Activated T-cell treated with anti-CD3 and anti-CD28 coated beads, Interleukin-2, amount 50 U/mL, for 24 hours (primary cell): ENCODE data around the gene RETREG1.

Experiments used
- DNase-seq: peaks from one replicate; pipeline ENCODE4 v3.0.0-alpha.2; 2020
- H3K27ac Mint-ChIP-seq: 2 replicates; pipeline ENCODE4 v1.8.0; 2020; ENCODE audit warnings: mild to moderate bottlenecking, mixed read lengths
- H3K27me3 Mint-ChIP-seq: 2 replicates; pipeline ENCODE4 v1.8.0; 2020; ENCODE audit warnings: mixed read lengths
- H3K36me3 Mint-ChIP-seq: 2 replicates; pipeline ENCODE4 v1.8.0; 2020; ENCODE audit warnings: low read depth, mixed read lengths
- H3K4me1 Mint-ChIP-seq: 2 replicates; pipeline ENCODE4 v1.8.0; 2020; ENCODE audit warnings: low read depth, mixed read lengths
- H3K4me3 Mint-ChIP-seq: 2 replicates; pipeline ENCODE4 v1.8.0; 2020; ENCODE audit warnings: mild to moderate bottlenecking, moderate library complexity, mixed read lengths
- H3K9me3 Mint-ChIP-seq: 2 replicates; pipeline ENCODE4 v1.8.0; 2020; ENCODE audit warnings: mixed read lengths

RETREG1 gene

DNA sequence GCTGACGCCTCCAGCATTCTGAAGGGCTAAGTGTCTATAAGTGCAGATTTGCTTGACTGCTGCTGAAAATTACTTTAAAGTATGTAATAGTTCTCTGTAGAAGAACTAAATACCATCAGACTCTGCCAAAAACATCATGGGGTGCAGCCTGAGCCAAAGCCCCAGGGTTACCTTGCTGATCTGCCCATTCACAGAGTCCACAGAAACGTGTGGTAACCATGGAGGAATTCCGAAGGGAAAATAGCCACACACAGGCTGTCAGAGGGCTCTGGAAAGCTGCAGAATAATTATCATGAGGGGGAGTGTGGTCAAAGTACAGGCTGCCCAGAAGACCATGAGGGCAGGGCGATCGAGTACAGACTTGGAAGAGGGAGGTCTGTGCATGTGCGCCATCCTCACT lies 36.4 kb downstream of the RETREG1 start:
- Mint-ChIP-seq H3K4me1 (peaks cover 49% of the 10 kb centered on the region), H3K27ac (no peak overlapping the region), H3K4me3 (no peak overlapping the region), H3K27me3 (no peaks in the 10 kb centered on the region), H3K36me3 (peaks cover 14% of the 10 kb centered on the region), H3K9me3 (peaks cover 2% of the 10 kb centered on the region)
- DNase-seq: no peak

DNA sequence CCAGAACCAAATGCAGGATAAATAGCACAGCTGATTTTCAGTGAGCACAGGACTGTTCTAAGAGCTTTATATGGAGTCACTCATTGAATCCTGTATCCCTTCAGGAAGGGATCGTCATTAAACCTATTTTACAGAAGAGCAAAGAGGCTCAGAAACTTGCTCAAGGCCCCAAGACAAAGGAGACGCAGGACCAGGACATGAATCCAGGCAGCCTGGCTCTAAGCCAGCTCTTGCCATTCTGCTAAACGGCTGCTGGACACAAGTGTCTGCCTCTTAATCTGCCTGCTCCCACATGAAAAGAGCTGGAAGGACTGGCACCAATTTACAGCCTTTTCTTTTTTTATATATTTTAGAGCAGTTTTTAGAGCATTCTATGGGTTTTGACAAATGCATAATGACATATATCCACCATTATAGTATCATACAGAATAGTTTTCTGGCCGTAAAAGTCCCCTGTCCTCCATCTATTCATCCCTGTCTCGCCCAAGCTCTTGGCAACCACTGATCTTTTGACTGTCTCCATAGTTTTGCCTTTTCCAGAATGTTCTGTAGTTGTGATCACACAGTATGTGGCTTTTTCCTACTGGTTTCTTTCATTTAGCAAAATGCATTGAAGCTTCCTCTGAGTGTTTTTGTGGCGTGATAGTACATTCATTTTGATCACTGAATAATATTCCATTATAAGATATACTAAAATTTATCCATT lies 37.5 kb downstream of the RETREG1 start:
- no peak overlapping the region for H3K4me3 Mint-ChIP-seq
- no peak for DNase-seq
- no peaks in the 10 kb centered on the region for H3K27me3 Mint-ChIP-seq
- peaks cover 2% of the 10 kb centered on the region for H3K9me3 Mint-ChIP-seq
- H3K27ac Mint-ChIP-seq: no peak overlapping the region
- peaks cover 14% of the 10 kb centered on the region for H3K36me3 Mint-ChIP-seq
- H3K4me1 Mint-ChIP-seq: peaks cover 50% of the 10 kb centered on the region

DNA sequence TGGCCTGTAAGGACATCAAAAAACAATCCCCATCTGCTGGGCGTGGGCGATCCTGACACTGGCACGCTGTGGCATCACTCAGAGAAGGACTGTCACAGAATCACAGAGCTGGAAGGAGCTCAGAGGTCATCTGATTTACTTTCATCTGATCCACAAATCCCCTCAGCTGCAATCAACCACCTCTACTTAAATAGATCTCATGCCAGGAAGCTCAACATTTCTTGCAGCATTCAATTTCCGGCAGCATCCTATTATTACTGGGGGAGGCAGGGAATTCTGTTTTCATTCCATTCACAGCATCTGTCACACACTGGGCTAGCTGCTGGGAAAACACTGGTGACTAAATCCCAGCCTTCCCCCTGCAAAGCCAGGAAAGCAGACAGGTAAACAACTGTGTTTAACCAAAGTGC lies 38.3 kb downstream of the RETREG1 start:
- Mint-ChIP-seq H3K9me3 (peaks cover 2% of the 10 kb centered on the region), H3K4me3 (no peak overlapping the region), H3K36me3 (peaks cover 14% of the 10 kb centered on the region), H3K27ac (no peak overlapping the region), H3K4me1 (peaks cover 49% of the 10 kb centered on the region), H3K27me3 (no peaks in the 10 kb centered on the region)
- no peak for DNase-seq

DNA sequence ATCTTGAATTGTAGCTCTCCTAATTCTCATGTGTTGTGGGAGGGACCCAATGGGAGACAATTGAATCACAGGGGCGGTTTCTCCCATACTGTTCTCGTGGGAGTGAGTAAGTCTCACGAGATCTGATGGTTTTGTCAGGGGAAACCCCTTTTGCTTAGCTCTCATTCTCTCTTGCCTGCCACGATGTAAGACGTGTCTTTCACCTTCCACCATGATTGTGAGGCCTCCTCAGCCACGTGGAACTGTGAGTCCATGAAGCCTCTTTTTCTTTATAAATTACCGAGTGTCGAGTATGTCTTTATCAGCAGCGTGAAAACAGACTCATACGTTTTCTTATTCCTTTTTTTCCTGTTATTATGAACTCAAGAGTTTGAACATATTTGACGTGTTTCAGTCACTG lies 39.1 kb downstream of the RETREG1 start:
- Mint-ChIP-seq H3K27ac (peak overlapping the region; percentile 13), H3K9me3 (peaks cover 2% of the 10 kb centered on the region), H3K4me3 (no peak overlapping the region), H3K27me3 (no peaks in the 10 kb centered on the region), H3K4me1 (peaks cover 50% of the 10 kb centered on the region), H3K36me3 (peaks cover 14% of the 10 kb centered on the region)
- no peak for DNase-seq

DNA sequence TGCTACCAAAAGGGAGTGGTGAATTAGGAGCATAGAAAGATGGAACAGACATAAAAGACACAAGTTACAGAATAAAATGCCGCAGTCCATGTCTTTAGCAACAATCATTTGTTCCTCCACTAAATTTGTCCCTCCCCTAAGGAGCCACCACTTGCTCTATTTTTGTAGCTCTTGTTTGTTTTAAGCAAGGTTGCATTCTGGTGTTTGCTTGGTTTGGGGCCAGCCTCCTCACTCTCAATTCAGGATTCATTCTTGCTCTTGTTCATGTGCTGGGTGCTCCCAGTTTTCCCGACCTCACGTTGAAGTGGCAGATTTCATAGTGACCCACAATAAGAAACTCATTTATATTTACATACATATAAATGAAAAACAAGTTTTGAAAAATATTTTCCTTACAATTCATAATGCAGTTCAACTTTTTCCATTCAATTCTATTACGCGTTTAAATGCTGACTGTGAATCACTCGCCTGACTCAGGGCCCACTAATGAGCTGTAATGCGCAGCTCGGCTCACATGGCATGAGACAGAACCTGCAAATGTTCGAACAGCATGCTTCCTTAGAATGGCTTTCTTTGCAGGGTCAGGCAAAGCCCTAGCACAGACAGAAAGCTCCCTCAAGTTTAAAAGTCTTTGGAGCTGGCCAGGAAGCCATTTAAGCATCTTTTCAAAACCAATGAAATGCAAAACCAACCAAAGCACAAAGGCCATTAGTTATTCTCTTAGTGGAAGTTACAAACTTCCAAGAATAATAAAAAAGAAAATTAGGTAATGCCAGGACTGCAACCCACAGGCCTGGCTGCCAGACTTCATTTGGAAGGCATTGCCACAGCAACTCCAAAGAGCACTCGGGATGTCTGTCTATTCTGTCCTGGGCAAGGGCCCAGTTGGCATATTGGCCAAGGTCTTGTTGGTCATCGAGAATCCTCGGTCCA lies 41.7 kb downstream of the RETREG1 start:
- no peak for DNase-seq

DNA sequence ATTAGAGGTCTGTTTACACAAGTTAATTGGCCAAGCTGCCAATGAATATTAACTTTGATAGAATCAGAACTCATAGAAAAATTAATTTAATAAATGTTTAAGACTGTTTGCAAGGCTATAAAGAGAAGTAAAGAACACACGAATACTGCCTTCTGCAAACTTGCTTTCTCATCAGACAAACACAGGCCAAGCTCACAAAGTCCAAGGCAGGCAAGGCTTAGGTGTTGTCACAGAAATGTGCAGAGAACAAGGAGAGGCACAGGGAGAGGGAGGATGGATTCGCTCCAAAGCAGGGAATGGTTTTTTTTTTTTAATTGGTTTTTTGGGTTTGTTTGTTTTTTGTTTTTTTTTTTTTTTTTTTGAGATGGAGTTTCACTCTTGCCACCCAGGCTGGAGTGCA lies 43.4 kb downstream of the RETREG1 start:
- Mint-ChIP-seq H3K27ac (no peak overlapping the region), H3K36me3 (peaks cover 35% of the 10 kb centered on the region)

More for the DNA sequence above, 41.7 kb downstream of the RETREG1 start:
- Mint-ChIP-seq H3K4me3 (no peak overlapping the region), H3K9me3 (peaks cover 2% of the 10 kb centered on the region), H3K27me3 (no peaks in the 10 kb centered on the region), H3K4me1 (peaks cover 44% of the 10 kb centered on the region), H3K36me3 (peaks cover 24% of the 10 kb centered on the region), H3K27ac (no peak overlapping the region)

DNA sequence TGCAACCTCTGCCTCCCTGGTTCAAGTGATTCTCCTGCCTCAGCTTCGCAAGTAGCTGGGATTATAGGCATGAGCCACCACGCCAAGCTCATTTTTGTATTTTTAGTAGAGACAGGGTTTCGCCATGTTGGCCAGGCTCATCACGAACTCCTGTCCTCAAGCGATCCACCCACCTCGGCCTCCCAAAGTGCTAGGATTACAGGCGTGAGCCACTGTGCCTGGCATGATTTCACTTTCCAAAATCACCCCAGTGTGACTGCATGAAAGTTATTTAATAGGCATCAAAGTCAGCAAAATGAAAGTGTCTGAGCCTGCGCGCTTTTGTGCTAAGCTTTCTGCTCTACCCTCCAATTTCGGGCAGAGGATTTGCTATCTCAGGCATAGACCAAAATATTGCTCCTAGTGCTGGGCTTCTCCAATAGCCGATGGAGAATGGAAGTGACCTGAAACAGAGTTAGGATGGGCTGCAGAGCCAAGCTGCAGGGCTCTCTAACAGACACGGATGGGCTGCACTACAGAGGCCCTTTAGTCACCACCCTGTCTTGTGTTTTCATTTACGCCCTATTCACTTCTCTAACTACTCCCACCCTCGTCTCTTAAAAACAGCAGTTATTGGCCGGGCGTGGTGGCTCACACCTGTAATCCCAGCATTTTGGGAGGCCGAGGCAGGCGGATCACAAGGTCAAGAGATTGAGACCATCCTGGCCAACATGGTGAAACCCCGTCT lies 44.3 kb downstream of the RETREG1 start:
- no peak for DNase-seq
- H3K36me3 Mint-ChIP-seq: peaks cover 34% of the 10 kb centered on the region
- no peaks in the 10 kb centered on the region for H3K9me3 Mint-ChIP-seq
- no peak overlapping the region for H3K27ac Mint-ChIP-seq
- H3K4me1 Mint-ChIP-seq: peaks cover 47% of the 10 kb centered on the region
- H3K4me3 Mint-ChIP-seq: no peak overlapping the region
- H3K27me3 Mint-ChIP-seq: no peaks in the 10 kb centered on the region

More for the DNA sequence above, 43.4 kb downstream of the RETREG1 start:
- Mint-ChIP-seq H3K4me3 (no peak overlapping the region), H3K4me1 (peaks cover 48% of the 10 kb centered on the region), H3K9me3 (peaks cover 1% of the 10 kb centered on the region), H3K27me3 (no peaks in the 10 kb centered on the region)
- DNase-seq: no peak

DNA sequence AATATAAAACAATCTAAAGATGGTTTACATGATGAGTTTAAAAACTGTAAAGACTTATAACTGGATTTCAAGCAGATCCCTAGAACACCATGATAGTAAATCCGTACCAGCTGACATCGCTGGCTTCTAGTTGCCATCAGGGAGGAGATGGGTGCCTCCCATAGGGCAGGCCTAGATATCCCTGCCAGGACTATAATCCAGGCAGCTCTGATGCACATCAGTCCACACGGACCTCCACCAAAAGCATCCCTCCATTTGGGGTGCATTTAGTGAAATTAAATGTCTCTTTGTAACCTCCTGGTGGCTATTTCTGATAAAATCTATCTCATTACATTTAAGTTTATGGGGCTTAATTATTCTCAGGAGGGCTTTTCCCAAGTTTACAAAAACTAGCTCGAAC lies 45.8 kb downstream of the RETREG1 start:
- Mint-ChIP-seq H3K4me3 (no peak overlapping the region), H3K36me3 (peaks cover 43% of the 10 kb centered on the region), H3K9me3 (no peaks in the 10 kb centered on the region), H3K4me1 (peaks cover 50% of the 10 kb centered on the region), H3K27me3 (no peaks in the 10 kb centered on the region), H3K27ac (no peak overlapping the region)
- DNase-seq: no peak

DNA sequence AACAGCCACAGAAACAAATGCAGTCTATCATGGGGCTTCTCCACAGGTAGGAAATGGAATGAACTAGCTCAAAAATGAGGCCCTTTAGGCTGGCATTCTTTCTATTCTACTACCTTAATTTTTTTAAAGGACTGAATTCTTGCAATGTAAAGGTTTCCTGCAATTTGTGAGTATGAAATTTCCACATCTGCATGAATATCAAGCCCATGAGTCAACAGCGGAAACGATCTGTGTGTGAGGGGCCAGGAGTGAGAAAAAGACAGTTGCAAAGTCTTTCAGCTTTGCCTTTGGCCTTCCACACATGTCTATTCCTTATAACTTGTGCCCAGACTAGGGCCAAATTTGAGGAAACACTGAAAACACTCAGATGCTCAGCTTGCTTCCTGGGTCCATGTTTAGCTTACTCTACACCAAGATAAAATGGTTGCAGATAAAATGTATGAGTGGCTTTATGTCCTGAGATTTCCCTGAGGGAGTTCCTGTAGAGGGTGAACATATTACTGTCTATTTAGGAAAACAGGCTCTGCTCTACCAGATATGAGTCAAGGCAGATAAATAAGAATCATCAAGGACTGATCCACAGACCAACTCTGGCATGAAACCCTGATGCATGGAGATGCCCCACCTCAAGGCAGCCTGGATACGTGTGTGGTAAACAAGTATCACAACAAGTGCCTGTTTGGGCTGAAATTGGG lies 46.5 kb downstream of the RETREG1 start:
- Mint-ChIP-seq H3K9me3 (no peaks in the 10 kb centered on the region), H3K4me1 (peaks cover 47% of the 10 kb centered on the region), H3K27me3 (no peaks in the 10 kb centered on the region), H3K27ac (no peak overlapping the region), H3K4me3 (no peak overlapping the region), H3K36me3 (peaks cover 49% of the 10 kb centered on the region)
- DNase-seq: no peak

DNA sequence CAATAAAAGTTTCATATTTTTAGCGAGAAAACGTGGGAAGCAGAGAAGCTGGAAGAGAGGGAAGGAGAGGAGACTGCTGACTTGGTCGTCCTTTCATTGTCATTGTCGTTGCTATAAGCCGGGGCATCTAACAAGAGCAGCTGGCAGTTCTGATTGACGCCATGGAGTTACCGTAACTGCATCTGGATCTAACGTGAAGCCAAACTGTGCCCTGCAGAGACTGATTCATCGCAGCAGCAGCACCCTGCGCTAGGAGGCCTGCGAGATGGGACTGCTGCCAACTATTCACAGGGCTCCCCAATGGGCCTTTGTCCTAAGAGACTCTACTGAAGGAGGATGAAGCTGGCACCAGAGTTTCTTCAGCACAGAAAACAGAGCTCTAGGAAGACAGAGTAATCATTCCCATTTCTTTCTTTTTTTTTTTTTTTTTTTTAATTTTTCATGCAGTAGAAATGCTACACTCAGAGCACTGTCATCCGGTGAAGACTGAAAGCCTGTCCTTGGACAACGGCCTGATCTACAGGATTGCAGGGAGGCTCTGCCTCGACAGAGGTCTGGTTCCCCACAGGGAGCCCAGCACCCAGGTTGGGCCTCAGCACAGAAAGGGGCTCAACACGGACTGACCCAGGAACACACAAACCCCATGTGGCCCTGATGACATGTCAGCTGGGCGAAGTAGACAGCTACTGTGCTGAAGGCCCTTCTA lies 47.8 kb downstream of the RETREG1 start:
- Mint-ChIP-seq H3K4me3 (no peak overlapping the region), H3K27ac (no peak overlapping the region), H3K36me3 (peaks cover 60% of the 10 kb centered on the region), H3K9me3 (no peaks in the 10 kb centered on the region), H3K27me3 (no peaks in the 10 kb centered on the region), H3K4me1 (peaks cover 38% of the 10 kb centered on the region)
- no peak for DNase-seq

DNA sequence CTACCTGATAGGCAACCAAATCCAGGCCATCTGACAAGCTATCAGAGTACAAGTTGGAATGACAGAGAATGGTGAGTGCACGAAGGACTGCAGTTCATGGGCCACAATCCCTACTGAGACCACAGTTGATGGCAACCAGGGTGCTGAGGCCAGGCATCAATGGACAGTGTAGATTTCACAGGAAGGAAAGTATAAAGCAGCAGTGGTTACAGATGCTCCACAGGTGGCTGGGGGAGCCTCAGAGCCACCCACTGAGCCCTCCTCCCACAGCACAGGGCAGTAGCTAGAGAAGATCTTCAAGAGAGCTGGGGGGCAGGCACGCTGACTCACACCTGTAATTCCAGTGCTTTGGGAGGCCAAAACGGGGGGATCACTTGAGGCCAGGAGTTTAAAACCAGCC lies 49.4 kb downstream of the RETREG1 start:
- peaks cover 38% of the 10 kb centered on the region for H3K4me1 Mint-ChIP-seq
- H3K27ac Mint-ChIP-seq: peak overlapping the region; percentile 48
- H3K9me3 Mint-ChIP-seq: no peaks in the 10 kb centered on the region
- no peaks in the 10 kb centered on the region for H3K27me3 Mint-ChIP-seq
- peaks cover 64% of the 10 kb centered on the region for H3K36me3 Mint-ChIP-seq
- no peak overlapping the region for H3K4me3 Mint-ChIP-seq
- DNase-seq: no peak

DNA sequence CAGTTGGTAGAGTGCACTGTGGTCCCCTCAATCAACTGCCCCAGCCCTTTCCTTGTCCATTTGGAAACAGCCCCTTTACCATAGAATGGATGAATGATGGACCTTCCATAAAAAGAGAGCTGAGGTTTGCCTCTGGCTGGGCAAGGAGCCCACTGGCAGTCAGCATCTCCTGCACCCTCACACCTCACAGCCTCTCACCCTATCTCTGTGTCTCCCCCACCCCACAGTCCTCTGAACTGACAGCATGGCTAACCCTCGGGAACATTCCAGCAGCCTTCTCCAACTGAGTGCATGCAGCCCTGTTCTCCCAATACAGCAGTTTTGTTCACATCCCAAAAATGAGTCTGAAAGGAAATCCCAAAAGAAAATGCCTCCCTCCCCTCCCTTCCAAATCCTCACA lies 51.7 kb downstream of the RETREG1 start:
- Mint-ChIP-seq H3K4me3 (no peak overlapping the region), H3K4me1 (peaks cover 43% of the 10 kb centered on the region), H3K36me3 (peaks cover 66% of the 10 kb centered on the region), H3K27ac (no peak overlapping the region), H3K27me3 (no peaks in the 10 kb centered on the region), H3K9me3 (no peaks in the 10 kb centered on the region)
- no peak for DNase-seq

DNA sequence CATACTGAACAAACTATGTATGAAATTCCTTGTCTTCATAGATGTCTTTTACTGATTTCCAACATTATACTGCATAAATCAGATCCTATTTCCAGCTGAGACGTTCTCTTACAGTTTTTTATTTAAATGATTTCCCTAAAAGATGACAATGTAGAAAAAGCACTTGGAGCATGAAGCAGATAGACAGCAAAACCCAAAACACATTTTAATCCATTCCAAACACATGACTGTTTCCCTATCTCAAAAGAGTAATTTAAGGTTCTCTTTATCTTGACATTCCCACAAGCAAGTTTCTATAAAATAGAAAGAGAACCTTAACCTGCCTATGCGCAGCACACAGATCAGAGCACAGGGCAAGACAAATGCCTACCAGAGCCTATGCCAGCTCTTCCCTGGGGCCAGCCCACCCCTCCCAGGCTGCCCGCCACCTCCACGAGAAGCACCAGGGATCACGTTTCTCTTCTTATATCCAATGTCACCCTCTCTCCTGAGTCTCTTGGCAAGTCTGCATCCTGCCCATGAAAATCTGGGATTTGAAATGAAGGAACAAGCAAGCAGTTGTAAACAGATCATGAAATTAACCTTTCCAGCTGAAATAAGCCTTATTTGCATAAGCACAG lies 52.4 kb downstream of the RETREG1 start:
- DNase-seq: no peak
- H3K4me1 Mint-ChIP-seq: peaks cover 42% of the 10 kb centered on the region
- H3K9me3 Mint-ChIP-seq: no peaks in the 10 kb centered on the region
- no peak overlapping the region for H3K27ac Mint-ChIP-seq
- peaks cover 61% of the 10 kb centered on the region for H3K36me3 Mint-ChIP-seq
- H3K27me3 Mint-ChIP-seq: no peaks in the 10 kb centered on the region
- H3K4me3 Mint-ChIP-seq: no peak overlapping the region
